HCT116 (cell line): ENCODE data around the gene SPPL2B. TPM values are rescaled to one million over a fixed set of nuclear protein-coding genes. Genes with fewer than 3 reads are reported as not detected.

ENCODE experiments used
- ATAC-seq: fragments of 200-7000 bp; cut with Tn5 transposase; 2 replicates; pipeline ENCODE4 v1.9.1; 2020; ENCODE audit warnings: mild to moderate bottlenecking, moderate library complexity
- BruUV-seq: library from RNA; stranded (reverse); fragments of 400-500 nt; replicated peaks from 2 replicates; lab custom pipeline; 2021; lab: Mats Ljungman, UMichigan
- CTCF ChIA-PET: fragments of 300-600 bp; sonication (Branson Sonifier 250); formaldehyde crosslinking; loops from one replicate; lab custom pipeline; 2021; ENCODE audit warnings: antibody characterized with exemption; lab: Charles Lee
- POLR2A ChIA-PET: fragments of 300-600, 350-600 bp; sonication (Branson Sonifier 250); formaldehyde crosslinking; loops from one replicate; lab custom pipeline; 2021; ENCODE audit warnings: antibody characterized with exemption; lab: Charles Lee
- RAD21 ChIA-PET, 2 experiments: fragments of 300-600 bp; sonication (Branson Sonifier 250); formaldehyde crosslinking; loops; one replicate each; lab custom pipeline; 2023; ENCODE audit warnings: low total read pairs in 2 of 2; ENCODE audit not compliant: uncharacterized antibody in 2 of 2, unreplicated experiment in 2 of 2, low non-redundant PET in 1 of 2; lab: Charles Lee
- DNase-seq: peaks from one replicate; pipeline ENCODE4 v3.0.0-alpha.2; 2010; ENCODE audit warnings: low read depth, low spot score
- H2AFZ ChIP-seq: fragments of 200-600 bp; shearing (Covaris generic), sonication (generic); 2 replicates; pipeline ENCODE4 v1.6.1; 2017; ENCODE audit warnings: low read depth, mixed run types, mixed read lengths, antibody characterized with exemption, low read length; ENCODE audit not compliant: poor library complexity, severe bottlenecking
- H3K27ac ChIP-seq: 2 replicates; pipeline ENCODE4 v1.5.1; 2012; ENCODE audit warnings: low read depth, low read length
- H3K27me3 ChIP-seq: fragments of 200-600 bp; sonication (generic); 2 replicates; pipeline ENCODE4 v1.6.1; 2016; ENCODE audit warnings: mixed run types, low read length, mixed read lengths; ENCODE audit not compliant: insufficient read depth
- H3K36me3 ChIP-seq, 2 experiments: fragments of 200-500 bp in 1 of 2; fragments of 200-600 bp in 1 of 2; sonication (Bioruptor generic) in 1 of 2; sonication (generic) in 1 of 2; 2 replicates each; pipeline versions ENCODE4 v1.5.1 to v1.6.1; 2014 to 2016; ENCODE audit warnings: low read length in 2 of 2, inconsistent platforms in 1 of 2, mixed read lengths in 1 of 2, mixed run types in 1 of 2; ENCODE audit not compliant: insufficient read depth in 2 of 2, control insufficient read depth in 1 of 2
- H3K4me1 ChIP-seq, 2 experiments: fragments of 200-600 bp in 1 of 2; sonication (generic) in 1 of 2; 2 replicates each; pipeline versions ENCODE4 v1.5.1 to v1.6.1; 2012 to 2017; ENCODE audit warnings: low read length in 2 of 2, inconsistent platforms in 1 of 2, mild to moderate bottlenecking in 1 of 2, mixed read lengths in 1 of 2, mixed run types in 1 of 2, moderate library complexity in 1 of 2; ENCODE audit not compliant: insufficient read depth in 2 of 2, control insufficient read depth in 1 of 2
- H3K4me2 ChIP-seq: fragments of 200-600 bp; sonication (generic); 2 replicates; pipeline ENCODE4 v1.6.1; 2017; ENCODE audit warnings: mixed run types, low read length, mixed read lengths
- H3K4me3 ChIP-seq, 2 experiments: fragments of 200-600 bp in 1 of 2; sonication (generic) in 1 of 2; replicated peaks in 1 of 2; 2 replicates each; pipeline ENCODE4 v1.5.1; 2011 to 2016; ENCODE audit warnings: low read length in 2 of 2, control low read depth in 1 of 2, low read depth in 1 of 2, mild to moderate bottlenecking in 1 of 2, mixed read lengths in 1 of 2, mixed run types in 1 of 2
- H3K79me2 ChIP-seq: fragments of 200-600 bp; sonication (generic); 2 replicates; pipeline ENCODE4 v1.6.1; 2017; ENCODE audit warnings: mild to moderate bottlenecking, mixed run types, low read length, moderate library complexity, mixed read lengths; ENCODE audit not compliant: insufficient read depth
- H3K9ac ChIP-seq: fragments of 200-600 bp; sonication (generic); 2 replicates; pipeline ENCODE4 v1.6.1; 2016; ENCODE audit warnings: low read length, mixed read lengths
- H3K9me2 ChIP-seq: fragments of 200-600 bp; sonication (generic), shearing (Covaris generic); 2 replicates; pipeline ENCODE4 v1.6.1; 2017; ENCODE audit warnings: mixed run types, mild to moderate bottlenecking, moderate library complexity; ENCODE audit not compliant: insufficient read depth
- H3K9me3 ChIP-seq, 2 experiments: fragments of 200-500 bp in 1 of 2; fragments of 200-600 bp in 1 of 2; sonication (Bioruptor generic) in 1 of 2; sonication (generic) in 1 of 2; 2 replicates each; pipeline ENCODE4 v1.6.1; 2014 to 2017; ENCODE audit warnings: low read length in 2 of 2, mixed read lengths in 2 of 2, inconsistent platforms in 1 of 2, low read depth in 1 of 2, mild to moderate bottlenecking in 1 of 2, mixed run types in 1 of 2, moderate library complexity in 1 of 2; ENCODE audit not compliant: control insufficient read depth in 1 of 2, insufficient read depth in 1 of 2
- H4K20me1 ChIP-seq: fragments of 200-600 bp; sonication (generic), shearing (Covaris generic); 2 replicates; pipeline ENCODE4 v1.6.1; 2017; ENCODE audit warnings: mixed run types, mild to moderate bottlenecking, moderate library complexity; ENCODE audit not compliant: insufficient read depth
- ATF3 ChIP-seq: IDR thresholded peaks from 2 replicates; pipeline ENCODE4 v1.6.1; 2012
- CEBPB ChIP-seq: IDR thresholded peaks from 2 replicates; pipeline ENCODE4 v1.6.1; 2012; ENCODE audit warnings: low read depth
- CTCF ChIP-seq, 3 experiments: fragments of 200-600 bp in 1 of 3; sonication (generic) in 1 of 3; IDR thresholded peaks in 2 of 3; conservative IDR thresholded peaks in 1 of 3; 2 replicates each; pipeline ENCODE4 v1.5.1; 2012 to 2017; ENCODE audit warnings: low read depth in 2 of 3, low read length in 2 of 3, antibody characterized with exemption in 1 of 3, borderline replicate concordance in 1 of 3, control low read depth in 1 of 3, mild to moderate bottlenecking in 1 of 3, mixed read lengths in 1 of 3, mixed run types in 1 of 3, moderate library complexity in 1 of 3; ENCODE audit not compliant: insufficient read depth in 1 of 3
- EGR1 ChIP-seq: IDR thresholded peaks from 2 replicates; pipeline ENCODE4 v1.6.1; 2012; ENCODE audit warnings: low read depth
- ELF1 ChIP-seq: IDR thresholded peaks from 2 replicates; pipeline ENCODE4 v1.6.1; 2012; ENCODE audit warnings: low read depth, borderline replicate concordance
- EZH2 ChIP-seq: fragments of 200-600 bp; sonication (generic); IDR thresholded peaks from 2 replicates; pipeline ENCODE4 v1.6.1; 2017; ENCODE audit warnings: antibody characterized with exemption, mixed run types
- EZH2phosphoT487 ChIP-seq: fragments of 200-600 bp; IDR thresholded peaks from 2 replicates; pipeline ENCODE4 v1.6.1; 2018; ENCODE audit warnings: antibody characterized with exemption, borderline replicate concordance
- JUND ChIP-seq: IDR thresholded peaks from 2 replicates; pipeline ENCODE4 v1.6.1; 2012
- MAX ChIP-seq: IDR thresholded peaks from 2 replicates; pipeline ENCODE4 v1.6.1; 2012
- POLR2A ChIP-seq: IDR thresholded peaks from 2 replicates; pipeline ENCODE4 v1.7.0; 2011; ENCODE audit warnings: borderline replicate concordance; ENCODE audit not compliant: insufficient read depth, insufficient read length; ENCODE audit errors: extremely low read depth
- POLR2AphosphoS5 ChIP-seq: IDR thresholded peaks from 2 replicates; pipeline ENCODE4 v1.6.1; 2011; ENCODE audit warnings: mild to moderate bottlenecking, low read depth, low read length, moderate library complexity
- RAD21 ChIP-seq: IDR thresholded peaks from 2 replicates; pipeline ENCODE4 v1.6.1; 2012; ENCODE audit warnings: low read depth, mild to moderate bottlenecking
- REST ChIP-seq: IDR thresholded peaks from 2 replicates; pipeline ENCODE4 v1.6.1; 2012; ENCODE audit warnings: low read depth
- SIN3A ChIP-seq: IDR thresholded peaks from 2 replicates; pipeline ENCODE4 v1.6.1; 2012; ENCODE audit warnings: low read depth
- SP1 ChIP-seq: IDR thresholded peaks from 2 replicates; pipeline ENCODE4 v1.6.1; 2012; ENCODE audit warnings: low read depth
- SRF ChIP-seq: IDR thresholded peaks from 2 replicates; pipeline ENCODE4 v1.6.1; 2012; ENCODE audit warnings: low read depth
- TCF7L2 ChIP-seq: IDR thresholded peaks from 2 replicates; pipeline ENCODE4 v1.7.0; 2011; ENCODE audit warnings: borderline replicate concordance, inconsistent platforms; ENCODE audit not compliant: insufficient read depth, insufficient read length; ENCODE audit errors: extremely low read depth
- YY1 ChIP-seq: IDR thresholded peaks from 2 replicates; pipeline ENCODE4 v1.6.1; 2011; ENCODE audit warnings: low read length, low read depth, moderate library complexity, mild to moderate bottlenecking; ENCODE audit not compliant: insufficient replicate concordance; ENCODE audit errors: extremely low read depth
- ZNF274 ChIP-seq: fragments of 200-500 bp; sonication (Bioruptor generic); IDR thresholded peaks from 2 replicates; pipeline ENCODE4 v1.6.1; 2014; ENCODE audit warnings: mild to moderate bottlenecking, low read depth, low read length, inconsistent platforms
- intact Hi-C: fragments of 100-400 bp; cut with micrococcal nuclease; formaldehyde crosslinking; loops from 2 replicates; pipeline ENCODE4 v1.10.0; 2022
- total RNA-seq: library from RNA; stranded (reverse); gene quantifications from one replicate; pipeline ENCODE4 v1.2.1, GENCODE V29; 2021; ENCODE audit not compliant: unreplicated experiment

The SPPL2B gene
- total RNA-seq, 1 experiment from 2014 or later = 83.1 TPM

- DNase-seq = no peak
- POLR2A ChIA-PET = no interaction called here
- H3K27ac ChIP-seq = no peak overlapping the region
Measured at GRCh38 chr19:2296141-2296540, 32.3 kb upstream of the SPPL2B start.

More at GRCh38 chr19:2296141-2296540, 32.3 kb upstream of the SPPL2B start:
- Histone ChIP-seq H3K9me2 (no peaks in the 10 kb centered on the region), H3K4me2 (no peak overlapping the region), H3K36me3 (no peaks in the 10 kb centered on the region), H3K27me3 (no peaks in the 10 kb centered on the region), H3K9me3 (no peaks in the 10 kb centered on the region), H3K4me1 (no peaks in the 10 kb centered on the region)
- BruUV-seq = no TSS peak
- CTCF ChIA-PET = no interaction called here
- intact Hi-C loops = no loop called here
- ATAC-seq = no peak
- TF ChIP-seq CTCF (IDR thresholded peaks at IDR 0.05 in 2 of 3, conservative IDR thresholded peaks at IDR 0.05 in 1 of 3; ENCODE audit: borderline replicate concordance in 1 of 3, insufficient read depth in 1 of 3, low read depth in 2 of 3, low read length in 2 of 3) (no peak), RAD21 (no peak), ATF3 (no peak), ZNF274 (no peak), CEBPB (no peak), YY1 (no peak), EZH2 (no peak), EGR1 (no peak), REST (no peak), SP1 (no peak), JUND (no peak), EZH2phosphoT487 (no peak), ELF1 (no peak), POLR2AphosphoS5 (no peak), TCF7L2 (no peak), SRF (no peak), SIN3A (no peak), POLR2A (no peak), MAX (no peak)
- TF ChIP-seq, all 23 proteins: peak for 0
- H4K20me1 ChIP-seq = no peaks in the 10 kb centered on the region
- no peak overlapping the region for H3K9ac ChIP-seq
- no peak overlapping the region for H2AFZ ChIP-seq
- H3K4me3 ChIP-seq = no peak overlapping the region
- RAD21 ChIA-PET = no interaction called here
- H3K79me2 ChIP-seq = no peaks in the 10 kb centered on the region
